HG03354 (cell line): ENCODE measurements around the gene BNIP2.
"Not testable (repeated sequence)": the region's sequence is repeated elsewhere in the genome, so short reads cannot be mapped to it uniquely, and the experiment has no call there.

Source experiments
- ATAC-seq: cut with Tn5 transposase; IDR thresholded peaks from one replicate; pipeline ENCODE4 v1.9.1; 2021; ENCODE audit warnings: mild to moderate bottlenecking; ENCODE audit not compliant: unreplicated experiment, poor library complexity, severe bottlenecking

Gene BNIP2

GRCh38 chr15:59644756-59645155 is 44.4 kb downstream of the BNIP2 start:
- ATAC-seq: no peak

- ATAC-seq: no peak
These were observed 46.8 kb downstream of the BNIP2 start for GRCh38 chr15:59642351-59642750.

GRCh38 chr15:59637507-59637906 is 51.6 kb downstream of the BNIP2 start:
- not testable (repeated sequence) for ATAC-seq

GRCh38 chr15:59636184-59636583 is 52.9 kb downstream of the BNIP2 start:
- no peak for ATAC-seq

GRCh38 chr15:59632714-59633113 is 56.4 kb downstream of the BNIP2 start:
- no peak for ATAC-seq

GRCh38 chr15:59622289-59622688 is 66.8 kb downstream of the BNIP2 start:
- ATAC-seq: no peak

- no peak for ATAC-seq
These were observed 70.7 kb downstream of the BNIP2 start for GRCh38 chr15:59618406-59618805.

- no peak for ATAC-seq
These were observed 72.7 kb downstream of the BNIP2 start for GRCh38 chr15:59616379-59616778.

- ATAC-seq: no peak
These were observed 73.5 kb downstream of the BNIP2 start for GRCh38 chr15:59615661-59616060.

GRCh38 chr15:59614153-59614552 is 75.0 kb downstream of the BNIP2 start:
- no peak for ATAC-seq

- ATAC-seq: no peak
These were observed 77.6 kb downstream of the BNIP2 start, which contains the start of gene GCNT3 for GRCh38 chr15:59611276-59612260. Gene GCNT3, plus strand, starts transcription at chr15:59611783. Its CDS starts 6,456 bp downstream, at chr15:59618239.

GRCh38 chr15:59609730-59610712 is 79.1 kb downstream of the BNIP2 start:
- ATAC-seq: no peak
